K562 (cell line): ENCODE data around the gene APOM. TPM values are rescaled to one million over a fixed set of nuclear protein-coding genes. Genes with fewer than 3 reads are reported as not detected.

Source experiments
- BCL6 ChIP-seq: fragments of 250-450 bp; sonication (Bioruptor Pico); IDR thresholded peaks from 2 replicates; pipeline ENCODE4 v1.4.0; 2020
- CREBBP ChIP-seq: IDR thresholded peaks from one replicate; pipeline ENCODE4 v1.6.1; 2012; ENCODE audit warnings: low read depth, mild to moderate bottlenecking, control low read depth, inconsistent platforms, low read length
- DDX20 ChIP-seq: fragments of 450-650 bp; IDR thresholded peaks from 2 replicates; pipeline ENCODE4 v1.6.1; 2016; ENCODE audit warnings: missing genetic modification characterization, low read depth, mild to moderate bottlenecking, missing compliant biosample characterization, moderate library complexity
- ELF4 ChIP-seq: fragments of 450-650 bp; formaldehyde crosslinking; IDR thresholded peaks from 2 replicates; pipeline ENCODE4 v1.4.0; 2022; ENCODE audit warnings: missing genetic modification characterization
- KLF1 ChIP-seq: fragments of 450-650 bp; IDR thresholded peaks from 2 replicates; pipeline ENCODE4 v1.6.1; 2016; ENCODE audit warnings: missing genetic modification characterization, missing compliant biosample characterization
- MIER1 ChIP-seq: fragments of 450-650 bp; IDR thresholded peaks from 2 replicates; pipeline ENCODE4 v1.6.1; 2016; ENCODE audit warnings: antibody characterized with exemption, mild to moderate bottlenecking, low read depth
- NCOA2 ChIP-seq, 2 experiments: fragments of 450-650 bp; IDR thresholded peaks; 2 replicates each; pipeline ENCODE4 v1.6.1; 2018; ENCODE audit warnings: mild to moderate bottlenecking in 2 of 2, moderate library complexity in 1 of 2; ENCODE audit not compliant: partially characterized antibody in 2 of 2
- NEUROD1 ChIP-seq: fragments of 150-350 bp; IDR thresholded peaks from 2 replicates; pipeline ENCODE4 v1.6.1; 2014; ENCODE audit warnings: borderline replicate concordance, low read length, low read depth; ENCODE audit not compliant: partially characterized antibody
- PHB ChIP-seq: fragments of 250-450 bp; sonication (Bioruptor Pico); IDR thresholded peaks from 2 replicates; pipeline ENCODE4 v1.5.0; 2021
- SMARCC2 ChIP-seq: fragments of 450-650 bp; IDR thresholded peaks from 2 replicates; pipeline ENCODE4 v1.6.1; 2017; ENCODE audit warnings: antibody characterized with exemption, moderate library complexity, mild to moderate bottlenecking, low read depth
- SREBF2 ChIP-seq: sonication (generic); formaldehyde crosslinking; IDR thresholded peaks from 2 replicates; pipeline ENCODE4 v1.4.0; 2020; ENCODE audit warnings: mild to moderate bottlenecking, missing genetic modification reagents
- SRSF7 ChIP-seq: fragments of 200-400 bp; formaldehyde crosslinking; optimal IDR thresholded peaks from 2 replicates; pipeline ENCODE3; 2017; ENCODE audit warnings: mild to moderate bottlenecking, low read depth, low read length
- TOE1 ChIP-seq, 2 experiments: fragments of 450-650 bp in 1 of 2; sonication (generic) in 1 of 2; formaldehyde crosslinking in 1 of 2; IDR thresholded peaks; 2 replicates each; pipeline versions ENCODE4 v1.7.1 to v1.8.0; 2016 to 2022; ENCODE audit warnings: borderline replicate concordance in 2 of 2, mild to moderate bottlenecking in 2 of 2, antibody characterized with exemption in 1 of 2, inconsistent platforms in 1 of 2, low read depth in 1 of 2, missing genetic modification reagents in 1 of 2, moderate library complexity in 1 of 2
- ZNF239 ChIP-seq: fragments of 250-450 bp; sonication (Bioruptor Pico); IDR thresholded peaks from 2 replicates; pipeline ENCODE4 v1.4.0; 2020; ENCODE audit warnings: mild to moderate bottlenecking
- ZNF551 ChIP-seq: fragments of 250-450 bp; sonication (Bioruptor Pico); IDR thresholded peaks from 2 replicates; pipeline ENCODE4 v1.5.0; 2021; ENCODE audit warnings: mild to moderate bottlenecking, moderate library complexity
- ZNF57 ChIP-seq: fragments of 450-650 bp; formaldehyde crosslinking; IDR thresholded peaks from 2 replicates; pipeline ENCODE4 v1.4.0; 2020; ENCODE audit warnings: mild to moderate bottlenecking, moderate library complexity
- polyA plus RNA-seq, 8 experiments: library from polyadenylated mRNA; depleted of rRNA in 4 of 8; stranded (reverse) in 5 of 8; unstranded in 3 of 8; fragments of >200 nt; fragmentation: Nextera tagmentation in 2 of 8; fragmentation: Illumina TruSeq in 1 of 8; extraction: Ambion mirVana in 2 of 8; extraction: Trizol in 1 of 8; gene quantifications; 2 replicates each; pipeline versions ENCODE4 v1.2.1 to v1.2.3, GENCODE V29; 2011 to 2014; ENCODE audit warnings: inconsistent platforms in 1 of 8, missing spikeins in 1 of 8
- total RNA-seq, 7 experiments: library from RNA; depleted of rRNA in 6 of 7; stranded (reverse); fragments of >200 nt in 6 of 7; fragmentation: Illumina TruSeq in 2 of 7; extraction: Trizol in 2 of 7; gene quantifications; 2 replicates each; pipeline versions ENCODE4 v1.2.1 to v1.2.3, GENCODE V29; 2011 to 2021; ENCODE audit warnings: low replicate concordance in 1 of 7
- TF ChIP-seq, protein P1 (sequence below): fragments of 250-450 bp; sonication (Bioruptor Pico); IDR thresholded peaks from 2 replicates; pipeline ENCODE4 v1.8.0; 2022; ENCODE audit warnings: moderate library complexity, mild to moderate bottlenecking, inconsistent platforms
- TF ChIP-seq, protein P2 (sequence below): IDR thresholded peaks from 2 replicates; pipeline ENCODE4 v1.6.1; 2011; ENCODE audit warnings: borderline replicate concordance, low read depth, mild to moderate bottlenecking, moderate library complexity, low read length; ENCODE audit not compliant: insufficient read depth, poor library complexity, severe bottlenecking
- TF ChIP-seq, protein P3 (sequence below): fragments of 450-650 bp; formaldehyde crosslinking; IDR thresholded peaks from 2 replicates; pipeline ENCODE4 v1.4.0; 2022; ENCODE audit warnings: missing genetic modification characterization
- TF ChIP-seq, protein P4 (sequence below): fragments of 250-450 bp; sonication (Bioruptor Pico); IDR thresholded peaks from 2 replicates; pipeline ENCODE4 v1.8.0; 2022; ENCODE audit warnings: moderate library complexity, mild to moderate bottlenecking, inconsistent platforms
- TF ChIP-seq, protein P5 (sequence below): fragments of 450-650 bp; formaldehyde crosslinking; conservative IDR thresholded peaks from 2 replicates; pipeline ENCODE4 v1.4.0; 2022; ENCODE audit warnings: mild to moderate bottlenecking, missing genetic modification characterization

APOM gene
- total and polyA plus RNA-seq, 9 of the 15 experiments (the other 6 are each of a cell fraction or from before 2014, with no cell fraction given) = 5.7 to 24.3 (median 10.4) TPM

DNA sequence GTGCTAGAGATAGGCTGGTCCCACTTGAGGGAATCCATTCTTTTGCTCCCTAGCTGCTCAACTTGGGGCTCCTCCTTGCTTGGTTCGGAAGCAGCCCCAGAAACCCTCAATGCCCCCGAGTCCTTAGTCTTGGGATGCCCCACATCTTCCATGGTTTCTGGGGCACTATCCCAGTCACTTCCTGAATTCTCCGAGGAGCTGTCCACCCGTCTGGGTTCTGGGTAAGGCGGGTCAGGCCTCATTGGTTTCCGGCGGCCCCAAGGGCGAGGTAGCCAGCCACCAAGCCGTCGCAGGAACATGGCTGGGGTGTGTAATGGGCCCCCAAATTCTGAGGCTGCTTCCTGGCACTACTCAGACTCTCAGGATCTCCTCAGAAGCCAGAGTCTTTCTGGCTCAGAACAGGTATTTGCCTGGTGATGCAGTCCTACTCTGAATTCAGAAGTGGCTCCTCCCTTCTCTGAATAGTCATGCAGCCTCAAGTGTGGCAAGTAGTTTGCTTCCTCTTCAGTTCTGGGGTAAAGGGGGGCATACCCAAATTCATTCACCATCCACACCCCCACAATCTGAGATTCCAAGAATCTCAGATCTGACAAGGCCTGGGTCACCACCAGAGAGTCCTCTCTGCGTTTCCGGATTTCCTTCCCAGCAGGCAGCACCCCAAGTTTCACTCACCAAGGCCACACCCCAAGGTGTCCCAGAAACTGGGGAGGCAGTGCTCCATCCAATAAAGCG, 4.1 kb downstream of the APOM start (continued):
- TF ChIP-seq TOE1 (IDR thresholded peaks at IDR 0.05; ENCODE audit: borderline replicate concordance) = no peak
- peak; percentile 17; the same call in 1 of the 2 replicates for TF ChIP-seq TOE1 (CRISPR knock-in tag; IDR thresholded peaks at IDR 0.05; ENCODE audit: borderline replicate concordance, low read depth)
- TF ChIP-seq, protein P1, sequence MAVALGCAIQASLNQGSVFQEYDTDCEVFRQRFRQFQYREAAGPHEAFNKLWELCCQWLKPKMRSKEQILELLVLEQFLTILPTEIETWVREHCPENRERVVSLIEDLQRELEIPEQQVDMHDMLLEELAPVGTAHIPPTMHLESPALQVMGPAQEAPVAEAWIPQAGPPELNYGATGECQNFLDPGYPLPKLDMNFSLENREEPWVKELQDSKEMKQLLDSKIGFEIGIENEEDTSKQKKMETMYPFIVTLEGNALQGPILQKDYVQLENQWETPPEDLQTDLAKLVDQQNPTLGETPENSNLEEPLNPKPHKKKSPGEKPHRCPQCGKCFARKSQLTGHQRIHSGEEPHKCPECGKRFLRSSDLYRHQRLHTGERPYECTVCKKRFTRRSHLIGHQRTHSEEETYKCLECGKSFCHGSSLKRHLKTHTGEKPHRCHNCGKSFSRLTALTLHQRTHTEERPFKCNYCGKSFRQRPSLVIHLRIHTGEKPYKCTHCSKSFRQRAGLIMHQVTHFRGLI (CRISPR knock-in tag) = no peak
- TF ChIP-seq, protein P2, sequence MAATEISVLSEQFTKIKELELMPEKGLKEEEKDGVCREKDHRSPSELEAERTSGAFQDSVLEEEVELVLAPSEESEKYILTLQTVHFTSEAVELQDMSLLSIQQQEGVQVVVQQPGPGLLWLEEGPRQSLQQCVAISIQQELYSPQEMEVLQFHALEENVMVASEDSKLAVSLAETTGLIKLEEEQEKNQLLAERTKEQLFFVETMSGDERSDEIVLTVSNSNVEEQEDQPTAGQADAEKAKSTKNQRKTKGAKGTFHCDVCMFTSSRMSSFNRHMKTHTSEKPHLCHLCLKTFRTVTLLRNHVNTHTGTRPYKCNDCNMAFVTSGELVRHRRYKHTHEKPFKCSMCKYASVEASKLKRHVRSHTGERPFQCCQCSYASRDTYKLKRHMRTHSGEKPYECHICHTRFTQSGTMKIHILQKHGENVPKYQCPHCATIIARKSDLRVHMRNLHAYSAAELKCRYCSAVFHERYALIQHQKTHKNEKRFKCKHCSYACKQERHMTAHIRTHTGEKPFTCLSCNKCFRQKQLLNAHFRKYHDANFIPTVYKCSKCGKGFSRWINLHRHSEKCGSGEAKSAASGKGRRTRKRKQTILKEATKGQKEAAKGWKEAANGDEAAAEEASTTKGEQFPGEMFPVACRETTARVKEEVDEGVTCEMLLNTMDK = no peak
- TF ChIP-seq DDX20 (tag) = no peak
- TF ChIP-seq SMARCC2 = 0 out of 2 replicates have a peak, but pooled peaks have one; percentile 36
- 0 out of 2 replicates have a peak, but pooled peaks have one; percentile 29 for TF ChIP-seq SREBF2 (CRISPR knock-in tag)
- TF ChIP-seq ZNF239 = no peak
- TF ChIP-seq, protein P3, sequence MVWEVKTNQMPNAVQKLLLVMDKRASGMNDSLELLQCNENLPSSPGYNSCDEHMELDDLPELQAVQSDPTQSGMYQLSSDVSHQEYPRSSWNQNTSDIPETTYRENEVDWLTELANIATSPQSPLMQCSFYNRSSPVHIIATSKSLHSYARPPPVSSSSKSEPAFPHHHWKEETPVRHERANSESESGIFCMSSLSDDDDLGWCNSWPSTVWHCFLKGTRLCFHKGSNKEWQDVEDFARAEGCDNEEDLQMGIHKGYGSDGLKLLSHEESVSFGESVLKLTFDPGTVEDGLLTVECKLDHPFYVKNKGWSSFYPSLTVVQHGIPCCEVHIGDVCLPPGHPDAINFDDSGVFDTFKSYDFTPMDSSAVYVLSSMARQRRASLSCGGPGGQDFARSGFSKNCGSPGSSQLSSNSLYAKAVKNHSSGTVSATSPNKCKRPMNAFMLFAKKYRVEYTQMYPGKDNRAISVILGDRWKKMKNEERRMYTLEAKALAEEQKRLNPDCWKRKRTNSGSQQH (CRISPR knock-in tag) = no peak
- no peak for TF ChIP-seq CREBBP
- TF ChIP-seq MIER1 = peak; percentile 91
- no peak for TF ChIP-seq KLF1 (tag)
- no peak for TF ChIP-seq SRSF7
- TF ChIP-seq, protein P4, sequence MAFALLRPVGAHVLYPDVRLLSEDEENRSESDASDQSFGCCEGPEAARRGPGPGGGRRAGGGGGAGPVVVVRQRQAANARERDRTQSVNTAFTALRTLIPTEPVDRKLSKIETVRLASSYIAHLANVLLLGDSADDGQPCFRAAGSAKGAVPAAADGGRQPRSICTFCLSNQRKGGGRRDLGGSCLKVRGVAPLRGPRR = peak; percentile 84
- TF ChIP-seq NEUROD1 = no peak
- TF ChIP-seq, protein P5, sequence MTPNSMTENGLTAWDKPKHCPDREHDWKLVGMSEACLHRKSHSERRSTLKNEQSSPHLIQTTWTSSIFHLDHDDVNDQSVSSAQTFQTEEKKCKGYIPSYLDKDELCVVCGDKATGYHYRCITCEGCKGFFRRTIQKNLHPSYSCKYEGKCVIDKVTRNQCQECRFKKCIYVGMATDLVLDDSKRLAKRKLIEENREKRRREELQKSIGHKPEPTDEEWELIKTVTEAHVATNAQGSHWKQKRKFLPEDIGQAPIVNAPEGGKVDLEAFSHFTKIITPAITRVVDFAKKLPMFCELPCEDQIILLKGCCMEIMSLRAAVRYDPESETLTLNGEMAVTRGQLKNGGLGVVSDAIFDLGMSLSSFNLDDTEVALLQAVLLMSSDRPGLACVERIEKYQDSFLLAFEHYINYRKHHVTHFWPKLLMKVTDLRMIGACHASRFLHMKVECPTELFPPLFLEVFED (CRISPR knock-in tag) = no peak
- TF ChIP-seq ZNF57 = peak; percentile 69
- TF ChIP-seq PHB = no peak
- TF ChIP-seq BCL6 (CRISPR knock-in tag) = no peak
- no peak for TF ChIP-seq ZNF551
- TF ChIP-seq NCOA2 (IDR thresholded peaks at IDR 0.05; ENCODE audit: partially characterized antibody in 2 of 2) = no peak
- TF ChIP-seq ELF4 (CRISPR knock-in tag) = no peak
